Endothelial cell of umbilical vein (primary cell): ENCODE measurements around the gene PPP1R12C. TPM values are rescaled to one million over a fixed set of nuclear protein-coding genes. Genes with fewer than 3 reads are reported as not detected.

Source experiments
- BruUV-seq: library from RNA; stranded (reverse); fragments of 400-500 nt; replicated peaks from 2 replicates; lab custom pipeline; 2021; lab: Mats Ljungman, UMichigan
- CTCF ChIA-PET: fragments of 300-600, 350-600 bp; sonication (Branson Sonifier 250); formaldehyde crosslinking; loops from one replicate; lab custom pipeline; 2021; ENCODE audit warnings: antibody characterized with exemption, inconsistent platforms; lab: Charles Lee
- POLR2A ChIA-PET: fragments of 300-600, 350-600 bp; sonication (Branson Sonifier 250); formaldehyde crosslinking; loops from one replicate; lab custom pipeline; 2021; ENCODE audit warnings: antibody characterized with exemption, inconsistent platforms; lab: Charles Lee
- DNase-seq: peaks from one replicate; pipeline ENCODE4 v3.0.0-alpha.2; 2011; ENCODE audit warnings: low read depth, low spot score
- FAIRE-seq: peaks from 2 replicates; lab custom pipeline; 2011; peaks lifted over from hg19 to GRCh38; lab: Jason Lieb, UNC
- H2AFZ ChIP-seq: 2 replicates; pipeline ENCODE4 v1.6.0; 2012; ENCODE audit warnings: low read depth, low read length, control low read depth, inconsistent platforms
- H3K27ac ChIP-seq: 2 replicates; pipeline ENCODE4 v1.5.1; 2011; ENCODE audit warnings: low read depth, mild to moderate bottlenecking, control low read depth, low read length, moderate library complexity; ENCODE audit not compliant: insufficient read depth
- H3K27me3 ChIP-seq, 2 experiments: 2 replicates each; pipeline versions ENCODE4 v1.6.0 to v1.6.1; 2011; ENCODE audit warnings: low read length in 2 of 2, mixed read lengths in 1 of 2; ENCODE audit not compliant: control insufficient read depth in 2 of 2, insufficient read depth in 2 of 2
- H3K36me3 ChIP-seq, 2 experiments: 2 replicates in 1 of 2; 3 replicates in 1 of 2; pipeline ENCODE4 v1.5.1; 2011; ENCODE audit warnings: low read length in 2 of 2, mild to moderate bottlenecking in 1 of 2, moderate library complexity in 1 of 2; ENCODE audit not compliant: control insufficient read depth in 2 of 2, insufficient read depth in 2 of 2; ENCODE audit errors: extremely low read depth in 1 of 2
- H3K4me1 ChIP-seq: 3 replicates; pipeline ENCODE4 v1.5.1; 2011; ENCODE audit warnings: mild to moderate bottlenecking, low read length; ENCODE audit not compliant: control insufficient read depth, insufficient read depth; ENCODE audit errors: extremely low read depth
- H3K4me2 ChIP-seq: 2 replicates; pipeline ENCODE4 v1.6.1; 2011; ENCODE audit warnings: low read length, control low read depth, mixed read lengths; ENCODE audit not compliant: insufficient read depth
- H3K4me3 ChIP-seq, 3 experiments: fragments of 200-600 bp in 1 of 3; sonication (generic), shearing (Covaris generic) in 1 of 3; replicated peaks in 1 of 3; 2 replicates each; pipeline ENCODE4 v1.5.1; 2011 to 2016; ENCODE audit warnings: control low read depth in 3 of 3, low read length in 3 of 3, mild to moderate bottlenecking in 2 of 3, inconsistent platforms in 1 of 3, low read depth in 1 of 3, moderate library complexity in 1 of 3; ENCODE audit not compliant: insufficient read depth in 1 of 3
- H3K79me2 ChIP-seq: 2 replicates; pipeline ENCODE4 v1.6.0; 2012; ENCODE audit warnings: low read length, inconsistent platforms; ENCODE audit not compliant: control insufficient read depth, insufficient read depth
- H3K9ac ChIP-seq: replicated peaks from 2 replicates; pipeline ENCODE3; 2011; ENCODE audit warnings: low read length, control low read depth; ENCODE audit not compliant: insufficient read depth; ENCODE audit errors: extremely low read depth
- H3K9me1 ChIP-seq: replicated peaks from 3 replicates; pipeline ENCODE4 v1.6.0; 2011; ENCODE audit warnings: mild to moderate bottlenecking, low read length; ENCODE audit not compliant: control insufficient read depth, insufficient read depth; ENCODE audit errors: extremely low read depth
- H3K9me3 ChIP-seq: replicated peaks from 2 replicates; pipeline ENCODE4 v1.5.1; 2012; ENCODE audit warnings: low read length, inconsistent platforms; ENCODE audit not compliant: control insufficient read depth, insufficient read depth
- H4K20me1 ChIP-seq: replicated peaks from 2 replicates; pipeline ENCODE3; 2011; ENCODE audit warnings: mild to moderate bottlenecking, low read length; ENCODE audit not compliant: control insufficient read depth, insufficient read depth; ENCODE audit errors: extremely low read depth
- EZH2 ChIP-seq: IDR thresholded peaks from 2 replicates; pipeline ENCODE4 v1.6.1; 2012; ENCODE audit warnings: borderline replicate concordance, low read depth, mild to moderate bottlenecking, moderate library complexity, low read length, inconsistent platforms; ENCODE audit not compliant: severe bottlenecking
- FOS ChIP-seq: IDR thresholded peaks from 2 replicates; pipeline ENCODE4 v1.6.1; 2011; ENCODE audit warnings: mild to moderate bottlenecking, low read length, moderate library complexity, borderline replicate concordance; ENCODE audit not compliant: insufficient read depth
- GATA2 ChIP-seq: IDR thresholded peaks from 2 replicates; pipeline ENCODE4 v1.7.0; 2011; ENCODE audit warnings: low read depth, mild to moderate bottlenecking, moderate library complexity, mixed read lengths, low read length; ENCODE audit not compliant: insufficient read length, insufficient read depth
- JUN ChIP-seq: IDR thresholded peaks from 2 replicates; pipeline ENCODE4 v1.6.1; 2011; ENCODE audit warnings: borderline replicate concordance, low read depth; ENCODE audit not compliant: insufficient read length, insufficient read depth
- MYC ChIP-seq: IDR thresholded peaks from one replicate; pipeline ENCODE4 v1.6.1; 2011; ENCODE audit warnings: mild to moderate bottlenecking, low read depth, low read length
- POLR2AphosphoS5 ChIP-seq: IDR thresholded peaks from 2 replicates; pipeline ENCODE4 v1.6.1; 2012; ENCODE audit warnings: low read depth, mild to moderate bottlenecking, control low read depth, low read length, moderate library complexity; ENCODE audit not compliant: insufficient read depth
- dilution Hi-C: fragments of 300-500 bp; cut with MboI; formaldehyde crosslinking; loops from one replicate; pipeline ENCODE4 v1.15.0; 2019; ENCODE audit warnings: low sequenced_read_pairs; ENCODE audit not compliant: extremely low pct_ligation_motif_present
- intact Hi-C: fragments of 100-400 bp; cut with micrococcal nuclease; formaldehyde crosslinking; loops from one replicate; pipeline ENCODE4 v1.10.0; 2022
- polyA plus RNA-seq, 4 experiments: library from polyadenylated mRNA; depleted of rRNA in 3 of 4; stranded (reverse) in 3 of 4; unstranded in 1 of 4; fragments of >200 nt; gene quantifications; 2 replicates each; pipeline versions ENCODE4 v1.2.1 to v1.2.3, GENCODE V29; 2011 to 2012; ENCODE audit warnings: missing spikeins in 1 of 4
- total RNA-seq: library from RNA; stranded (reverse); gene quantifications from 2 replicates; pipeline ENCODE4 v1.2.3, GENCODE V29; 2021
- TF ChIP-seq, protein P1 (sequence below), 2 donors: IDR thresholded peaks; 1 replicate in 1 of 2; 2 replicates in 1 of 2; pipeline ENCODE4 v1.5.1; 2011; ENCODE audit warnings: low read length in 2 of 2, mild to moderate bottlenecking in 2 of 2, moderate library complexity in 2 of 2, control low read depth in 1 of 2, inconsistent platforms in 1 of 2, low read depth in 1 of 2; ENCODE audit not compliant: insufficient read depth in 1 of 2; ENCODE audit errors: extremely low read depth in 1 of 2

Gene PPP1R12C
- total and polyA plus RNA-seq, 2 donors (not counting 3 experiments of a cell fraction or from before 2014, with no cell fraction given), result 69.5 to 149 TPM

DNA sequence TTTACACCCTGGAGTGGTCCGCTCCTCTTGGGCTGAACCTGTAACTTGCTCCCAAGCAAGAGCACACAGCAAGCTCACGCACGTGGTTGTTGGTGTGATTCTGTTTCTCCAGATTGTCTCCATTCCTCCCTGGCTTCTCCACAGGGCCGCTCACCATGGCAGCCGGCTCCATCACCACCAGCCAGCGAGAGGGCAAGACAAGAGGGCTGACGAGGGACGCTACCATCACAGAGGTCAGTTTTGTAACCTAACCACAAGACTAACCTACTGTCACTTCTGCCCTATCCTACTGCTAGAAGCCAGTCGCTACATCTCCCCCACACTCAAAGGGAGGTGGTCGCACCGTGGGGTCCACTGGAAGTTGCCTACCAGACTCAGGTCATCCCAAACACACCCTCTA lies 74.7 kb downstream of the PPP1R12C start:
- BruUV-seq, result no TSS peak
- Histone ChIP-seq H3K4me3 (no peak overlapping the region), H3K27me3 (no peaks in the 10 kb centered on the region), H4K20me1 (no peaks in the 10 kb centered on the region), H3K27ac (peak overlapping the region; percentile 55), H3K9me3 (no peaks in the 10 kb centered on the region), H3K36me3 (peaks cover 4 to 14% of the 10 kb centered on the region in 2 experiments), H3K9me1 (no peaks in the 10 kb centered on the region), H3K4me1 (peaks cover 19% of the 10 kb centered on the region), H3K4me2 (no peak overlapping the region), H3K79me2 (no peaks in the 10 kb centered on the region), H2AFZ (no peak overlapping the region), H3K9ac (no peak overlapping the region)
- ChIA-PET POLR2A (no interaction called here), CTCF (interaction anchor here (1.6 kb wide), 1 partner anchor 14 kb away, joined by 3 read pairs; no protein-coding TSS in a partner anchor)
- intact Hi-C loops, result no loop called here
- DNase-seq (no peak), FAIRE-seq (no peak)
- dilution Hi-C loops, result no loop called here
- TF ChIP-seq JUN (no peak), GATA2 (no peak), EZH2 (no peak), MYC (no peak)
- TF ChIP-seq, protein P1, sequence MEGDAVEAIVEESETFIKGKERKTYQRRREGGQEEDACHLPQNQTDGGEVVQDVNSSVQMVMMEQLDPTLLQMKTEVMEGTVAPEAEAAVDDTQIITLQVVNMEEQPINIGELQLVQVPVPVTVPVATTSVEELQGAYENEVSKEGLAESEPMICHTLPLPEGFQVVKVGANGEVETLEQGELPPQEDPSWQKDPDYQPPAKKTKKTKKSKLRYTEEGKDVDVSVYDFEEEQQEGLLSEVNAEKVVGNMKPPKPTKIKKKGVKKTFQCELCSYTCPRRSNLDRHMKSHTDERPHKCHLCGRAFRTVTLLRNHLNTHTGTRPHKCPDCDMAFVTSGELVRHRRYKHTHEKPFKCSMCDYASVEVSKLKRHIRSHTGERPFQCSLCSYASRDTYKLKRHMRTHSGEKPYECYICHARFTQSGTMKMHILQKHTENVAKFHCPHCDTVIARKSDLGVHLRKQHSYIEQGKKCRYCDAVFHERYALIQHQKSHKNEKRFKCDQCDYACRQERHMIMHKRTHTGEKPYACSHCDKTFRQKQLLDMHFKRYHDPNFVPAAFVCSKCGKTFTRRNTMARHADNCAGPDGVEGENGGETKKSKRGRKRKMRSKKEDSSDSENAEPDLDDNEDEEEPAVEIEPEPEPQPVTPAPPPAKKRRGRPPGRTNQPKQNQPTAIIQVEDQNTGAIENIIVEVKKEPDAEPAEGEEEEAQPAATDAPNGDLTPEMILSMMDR (IDR thresholded peaks at IDR 0.05; ENCODE audit: extremely low read depth in 1 of 2, insufficient read depth in 1 of 2, low read depth in 1 of 2, low read length in 2 of 2), result no peak

DNA sequence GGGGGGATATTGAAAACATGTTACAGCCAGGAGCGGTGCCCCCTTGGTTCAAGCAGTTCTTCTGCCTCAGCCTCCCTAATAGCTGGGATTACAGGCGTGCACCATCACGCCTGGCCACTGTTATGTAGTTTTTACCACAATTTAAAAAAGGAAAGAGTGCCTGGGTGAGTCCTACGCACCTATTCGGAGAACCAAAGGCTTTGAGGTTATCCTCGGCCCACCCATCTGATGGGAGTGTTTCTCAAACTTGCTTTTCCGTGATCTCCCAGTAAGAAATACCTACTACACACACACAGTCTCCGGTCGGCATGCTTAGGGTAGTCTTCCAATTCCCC lies 75.1 kb downstream of the PPP1R12C start:
- peaks cover 19% of the 10 kb centered on the region for H3K4me1 ChIP-seq
- FAIRE-seq (no peak), DNase-seq (no peak)
- intact Hi-C loops, result no loop called here
- peak overlapping the region; percentile 55 for H3K27ac ChIP-seq
- H3K4me3 ChIP-seq, result no peak overlapping the region
- H3K79me2 ChIP-seq, result no peaks in the 10 kb centered on the region
- H3K9me1 ChIP-seq, result no peaks in the 10 kb centered on the region
- ChIA-PET POLR2A (no interaction called here), CTCF (interaction anchor here (1.6 kb wide), 1 partner anchor 13 kb away, joined by 3 read pairs; no protein-coding TSS in a partner anchor)
- H3K9me3 ChIP-seq, result no peaks in the 10 kb centered on the region
- no peak overlapping the region for H3K9ac ChIP-seq
- H4K20me1 ChIP-seq, result no peaks in the 10 kb centered on the region
- TF ChIP-seq, protein P1 (IDR thresholded peaks at IDR 0.05; ENCODE audit: extremely low read depth in 1 of 2, insufficient read depth in 1 of 2, low read depth in 1 of 2, low read length in 2 of 2), result no peak
- TF ChIP-seq EZH2 (no peak), FOS (no peak), POLR2AphosphoS5 (no peak), JUN (no peak)
- H3K36me3 ChIP-seq, result peaks cover 3 to 11% of the 10 kb centered on the region in 2 experiments
- peak overlapping the region; percentile 34 for H3K4me2 ChIP-seq
- dilution Hi-C loops, result no loop called here
- no TSS peak for BruUV-seq
- no peaks in the 10 kb centered on the region for H3K27me3 ChIP-seq
- H2AFZ ChIP-seq, result no peak overlapping the region
